ENCODE data around the gene CUZD1. TPM values are rescaled to one million over a fixed set of nuclear protein-coding genes. Genes with fewer than 3 reads are reported as not detected.
"Not testable (repeated sequence)": the region's sequence is repeated elsewhere in the genome, so short reads cannot be mapped to it uniquely, and the experiment has no call there.

Gene CUZD1
- total RNA-seq, 1 donor from 2014 or later, result 2.5 TPM

DNA sequence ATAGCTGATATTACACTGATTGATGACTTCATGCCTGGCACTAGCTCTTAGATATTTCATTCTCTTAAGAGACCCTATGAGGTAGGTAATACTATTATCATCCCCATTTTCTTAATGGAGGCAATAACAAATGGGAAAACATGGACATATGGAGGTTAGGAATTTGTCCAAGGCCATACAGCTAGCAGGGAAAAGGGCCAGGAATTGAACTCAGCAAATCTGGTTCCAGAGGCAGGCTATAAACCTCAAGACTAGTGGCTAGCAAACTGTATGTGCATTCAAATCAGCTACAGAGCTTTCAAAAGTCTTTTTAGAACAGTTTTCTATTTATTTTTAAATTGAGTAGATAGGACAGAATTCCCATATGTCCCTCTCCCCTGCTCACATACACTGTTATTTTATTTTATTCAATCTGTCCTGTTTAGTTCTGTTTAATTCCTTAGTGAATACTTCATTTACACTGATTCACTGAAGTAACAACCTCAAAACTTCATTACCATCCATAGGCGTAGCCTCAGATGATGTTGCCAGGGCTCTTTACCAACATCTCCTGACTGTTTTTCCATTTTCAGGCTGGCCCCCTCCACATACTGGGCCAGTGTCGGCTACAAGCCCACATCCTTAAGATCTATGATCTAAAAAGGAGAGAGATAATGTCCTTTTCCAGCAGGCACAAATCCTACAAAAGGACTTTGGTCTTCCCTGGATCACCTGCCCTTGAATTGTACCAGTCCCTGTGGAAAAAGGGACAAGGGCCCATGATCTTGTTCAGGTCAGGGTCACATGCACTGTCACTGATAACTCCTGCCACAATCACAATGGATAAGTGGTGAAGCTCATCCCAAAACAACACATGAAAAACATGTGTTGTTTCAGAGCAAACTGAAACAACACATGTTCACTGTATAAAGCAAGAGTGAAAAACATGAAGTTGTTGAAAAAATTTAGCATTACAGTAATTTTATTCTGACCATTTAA lies 17.8 kb upstream of the CUZD1 start:
- Mint-ChIP-seq H3K9me3 (no peaks in the 10 kb centered on the region), H3K27ac (no peak overlapping the region), H3K36me3 (ENCODE audit: low read depth) (peaks cover 5% of the 10 kb centered on the region)

GRCh38 chr10:122861711-122862161 lies 16.1 kb upstream of the CUZD1 start:
- Mint-ChIP-seq H3K27ac (no peak overlapping the region), H3K36me3 (ENCODE audit: low read depth) (peaks cover 7% of the 10 kb centered on the region), H3K9me3 (no peaks in the 10 kb centered on the region), H3K4me3 (no peak overlapping the region), H3K4me1 (peaks cover 32% of the 10 kb centered on the region), H3K27me3 (no peaks in the 10 kb centered on the region)
- intact Hi-C loops (cut with micrococcal nuclease), result no loop called here
- ChIA-PET CTCF (no interaction called here), POLR2A (no interaction called here)
- ATAC-seq (ENCODE audit: low read depth), result no peak
- DNase-seq, result no peak
- no peak for TF ChIP-seq CTCF (IDR thresholded peaks at IDR 0.05)

More for the DNA sequence above, 17.8 kb upstream of the CUZD1 start:
- intact Hi-C loops (cut with micrococcal nuclease), result no loop called here
- H3K4me3 Mint-ChIP-seq, result no peak overlapping the region
- ChIA-PET CTCF (no interaction called here), POLR2A (no interaction called here)
- TF ChIP-seq CTCF (IDR thresholded peaks at IDR 0.05), result no peak
- no peak for DNase-seq
- H3K27me3 Mint-ChIP-seq, result no peaks in the 10 kb centered on the region
- peaks cover 45% of the 10 kb centered on the region for H3K4me1 Mint-ChIP-seq
- ATAC-seq (ENCODE audit: low read depth), result no peak

GRCh38 chr10:122859527-122859926 lies 13.9 kb upstream of the CUZD1 start:
- H3K9me3 Mint-ChIP-seq, result no peaks in the 10 kb centered on the region
- H3K27me3 Mint-ChIP-seq, result no peaks in the 10 kb centered on the region
- TF ChIP-seq CTCF (IDR thresholded peaks at IDR 0.05), result no peak
- no peak overlapping the region for H3K4me3 Mint-ChIP-seq
- ChIA-PET POLR2A (no interaction called here), CTCF (no interaction called here)
- peaks cover 24% of the 10 kb centered on the region for H3K4me1 Mint-ChIP-seq
- H3K36me3 Mint-ChIP-seq (ENCODE audit: low read depth), result peaks cover 22% of the 10 kb centered on the region
- peak; percentile 25 for ATAC-seq (ENCODE audit: low read depth)
- no peak for DNase-seq
- intact Hi-C loops (cut with micrococcal nuclease), result no loop called here
- H3K27ac Mint-ChIP-seq, result no peak overlapping the region

DNA sequence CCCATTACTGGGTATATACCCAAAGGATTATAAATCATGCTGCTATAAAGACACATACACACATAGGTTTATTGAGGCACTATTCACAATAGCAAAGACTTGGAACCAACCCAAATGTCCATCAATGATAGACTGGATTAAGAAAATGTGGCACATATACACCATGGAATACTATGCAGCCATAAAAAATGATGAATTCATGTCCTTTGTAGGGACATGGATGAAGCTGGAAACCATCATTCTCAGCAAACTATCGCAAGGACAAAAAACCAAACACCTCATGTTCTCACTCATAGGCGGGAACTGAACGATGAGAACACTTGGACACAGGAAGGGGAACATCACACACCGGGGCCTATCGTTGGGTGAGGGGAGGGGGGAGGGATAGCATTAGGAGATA lies 12.4 kb upstream of the CUZD1 start:
- H3K27me3 Mint-ChIP-seq; intact Hi-C loops (cut with micrococcal nuclease); H3K9me3 Mint-ChIP-seq; H3K27ac Mint-ChIP-seq; ATAC-seq (ENCODE audit: low read depth); H3K4me3 Mint-ChIP-seq; DNase-seq; POLR2A ChIA-PET; CTCF ChIA-PET: not testable (repeated sequence)
- Mint-ChIP-seq H3K36me3 (ENCODE audit: low read depth) (peaks cover 35% of the 10 kb centered on the region), H3K4me1 (peaks cover 24% of the 10 kb centered on the region)

DNA sequence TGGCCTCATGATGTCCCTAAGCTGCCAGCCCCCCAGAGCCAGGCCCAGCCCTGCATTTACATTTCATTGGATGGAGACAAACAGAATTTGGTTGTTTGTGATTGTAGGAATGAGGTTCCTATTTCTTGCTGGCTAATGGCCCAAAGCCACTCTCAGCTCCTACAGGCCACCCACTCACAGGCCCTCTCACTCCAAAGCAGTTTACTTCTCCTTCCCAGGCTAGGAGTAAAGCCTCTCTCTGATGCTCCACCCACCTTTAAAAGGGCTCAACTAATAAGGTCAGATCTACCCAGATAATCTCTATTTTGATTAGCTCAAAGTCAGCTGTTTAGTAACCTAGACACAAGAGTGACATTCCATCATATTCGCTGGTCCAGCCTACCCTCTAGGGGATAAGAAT lies 11.2 kb upstream of the CUZD1 start:
- ChIA-PET POLR2A (no interaction called here), CTCF (no interaction called here)
- Mint-ChIP-seq H3K4me1 (peaks cover 20% of the 10 kb centered on the region), H3K9me3 (no peaks in the 10 kb centered on the region), H3K36me3 (ENCODE audit: low read depth) (peaks cover 44% of the 10 kb centered on the region), H3K4me3 (no peak overlapping the region), H3K27me3 (no peaks in the 10 kb centered on the region), H3K27ac (no peak overlapping the region)
- TF ChIP-seq CTCF (IDR thresholded peaks at IDR 0.05), result no peak
- ATAC-seq (ENCODE audit: low read depth) (no peak), DNase-seq (no peak)
- intact Hi-C loops (cut with micrococcal nuclease), result no loop called here

Data from activated B cell treated with CpG ODN at 0.5 μM for 24 hours (primary cell).